Gastrocnemius medialis (tissue), 4 donors: ENCODE data around the gene CLEC4A. TPM values are rescaled to one million over a fixed set of nuclear protein-coding genes. Genes with fewer than 3 reads are reported as not detected.

Experiments
- ATAC-seq, 2 donors: fragments of 150-250 bp; one replicate each; pipeline ENCODE4 v1.9.1; 2016
- DNase-seq, 2 donors: peaks; one replicate each; pipeline ENCODE4 v3.0.0-alpha.2; 2019
- H3K27ac ChIP-seq, 4 donors: fragments of 200-600 bp; sonication (generic); 1 replicate in 1 of 4; 2 replicates in 3 of 4; pipeline ENCODE4 v1.5.1; 2016 to 2018; ENCODE audit warnings: mild to moderate bottlenecking in 2 of 4, moderate library complexity in 1 of 4
- H3K27me3 ChIP-seq, 3 donors: fragments of 200-600 bp; sonication (generic) in 2 of 3; 1 replicate in 1 of 3; 2 replicates in 2 of 3; pipeline versions ENCODE4 v1.5.1 to v1.6.0; 2016 to 2019; ENCODE audit warnings: mild to moderate bottlenecking in 1 of 3, moderate library complexity in 1 of 3
- H3K36me3 ChIP-seq, 2 donors: fragments of 200-600 bp; sonication (generic) in 1 of 2; one replicate each; pipeline ENCODE4 v1.5.1; 2017 to 2018
- H3K4me1 ChIP-seq, 2 donors: fragments of 200-600 bp; sonication (generic) in 1 of 2; one replicate each; pipeline ENCODE4 v1.5.1; 2016 to 2017; ENCODE audit warnings: mild to moderate bottlenecking in 2 of 2
- H3K4me3 ChIP-seq, 4 donors: fragments of 200-600 bp; sonication (generic) in 3 of 4; 1 replicate in 1 of 4; 2 replicates in 3 of 4; pipeline ENCODE4 v1.5.1; 2016 to 2019; ENCODE audit warnings: mild to moderate bottlenecking in 2 of 4
- H3K9me3 ChIP-seq, 3 donors: fragments of 200-600 bp; sonication (generic) in 2 of 3; 1 replicate in 1 of 3; 2 replicates in 2 of 3; pipeline ENCODE4 v1.5.1; 2016 to 2019
- POLR2A ChIP-seq, 2 donors: fragments of 450-650 bp; IDR thresholded peaks; one replicate each; pipeline ENCODE4 v1.6.1; 2017; ENCODE audit warnings: antibody characterized with exemption in 2 of 2, mild to moderate bottlenecking in 2 of 2, moderate library complexity in 2 of 2
- in situ Hi-C, 4 donors: fragments of 200-750 bp; cut with MboI; loops; one replicate each; pipeline versions ENCODE4 v1.15.0 to v1.8.0; 2017; ENCODE audit warnings: low sequenced_read_pairs in 4 of 4
- intact Hi-C: fragments of 100-400 bp; cut with DNase I; formaldehyde crosslinking; loops from one replicate; pipeline ENCODE4 v1.15.1; 2023; ENCODE audit warnings: low total_unique reads
- total RNA-seq, 4 donors: library from RNA; depleted of rRNA; stranded (reverse); fragments of >200 nt; gene quantifications; one replicate each; pipeline versions ENCODE4 v1.1.0 to v1.2.3, GENCODE V29; 2016
- TF ChIP-seq, protein P1 (sequence below), 5 experiments: fragments of 450-650 bp in 3 of 5; fragments of 200-600 bp in 2 of 5; sonication (generic) in 2 of 5; IDR thresholded peaks in 4 of 5; conservative IDR thresholded peaks in 1 of 5; 1 replicate in 4 of 5; 2 replicates in 1 of 5; pipeline ENCODE4 v1.5.1; 2016 to 2019; ENCODE audit warnings: antibody characterized with exemption in 5 of 5, mild to moderate bottlenecking in 3 of 5, moderate library complexity in 3 of 5

CLEC4A gene
- not detected for total RNA-seq

DNA sequence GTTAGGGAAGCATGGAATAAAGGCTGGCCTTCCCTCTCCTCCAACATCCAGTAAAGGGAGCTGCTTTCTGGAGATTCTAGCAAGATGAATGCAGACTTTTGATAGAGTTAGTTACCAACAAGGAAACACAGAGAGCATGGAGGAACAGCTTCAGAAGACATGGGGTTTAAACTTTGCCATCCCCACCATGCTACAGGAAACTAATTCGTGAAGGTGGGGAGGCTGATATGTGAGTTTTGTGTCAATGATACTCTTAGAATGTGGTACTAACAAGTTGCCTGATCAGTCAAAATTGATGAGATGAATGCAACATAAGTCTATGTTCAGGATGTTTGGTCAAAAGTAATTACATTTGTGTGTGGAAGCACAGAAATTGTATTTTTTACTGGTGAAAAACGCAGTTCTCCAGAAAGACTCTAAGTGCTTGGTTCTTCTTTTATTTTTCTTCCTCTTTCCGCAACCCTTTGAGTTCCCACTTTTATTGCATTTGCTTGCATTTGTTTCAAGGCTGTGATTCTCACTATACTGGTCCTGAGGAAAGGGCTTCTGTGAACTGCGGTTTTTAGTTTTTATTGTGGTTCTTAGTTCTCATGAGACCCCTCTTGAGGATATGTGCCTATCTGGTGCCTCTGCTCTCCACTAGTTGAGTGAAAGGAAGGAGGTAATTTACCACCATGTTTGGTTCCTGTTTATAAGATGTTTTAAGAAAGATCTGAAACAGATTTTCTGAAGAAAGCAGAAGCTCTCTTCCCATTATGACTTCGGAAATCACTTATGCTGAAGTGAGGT, at the start of gene CLEC4A:
Gene CLEC4A, plus strand, starts transcription at position 494 of the 789 bp plus-strand sequence. Its CDS starts 262 bp downstream, at position 756.
- TF ChIP-seq, protein P1, sequence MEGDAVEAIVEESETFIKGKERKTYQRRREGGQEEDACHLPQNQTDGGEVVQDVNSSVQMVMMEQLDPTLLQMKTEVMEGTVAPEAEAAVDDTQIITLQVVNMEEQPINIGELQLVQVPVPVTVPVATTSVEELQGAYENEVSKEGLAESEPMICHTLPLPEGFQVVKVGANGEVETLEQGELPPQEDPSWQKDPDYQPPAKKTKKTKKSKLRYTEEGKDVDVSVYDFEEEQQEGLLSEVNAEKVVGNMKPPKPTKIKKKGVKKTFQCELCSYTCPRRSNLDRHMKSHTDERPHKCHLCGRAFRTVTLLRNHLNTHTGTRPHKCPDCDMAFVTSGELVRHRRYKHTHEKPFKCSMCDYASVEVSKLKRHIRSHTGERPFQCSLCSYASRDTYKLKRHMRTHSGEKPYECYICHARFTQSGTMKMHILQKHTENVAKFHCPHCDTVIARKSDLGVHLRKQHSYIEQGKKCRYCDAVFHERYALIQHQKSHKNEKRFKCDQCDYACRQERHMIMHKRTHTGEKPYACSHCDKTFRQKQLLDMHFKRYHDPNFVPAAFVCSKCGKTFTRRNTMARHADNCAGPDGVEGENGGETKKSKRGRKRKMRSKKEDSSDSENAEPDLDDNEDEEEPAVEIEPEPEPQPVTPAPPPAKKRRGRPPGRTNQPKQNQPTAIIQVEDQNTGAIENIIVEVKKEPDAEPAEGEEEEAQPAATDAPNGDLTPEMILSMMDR (IDR thresholded peaks at IDR 0.05 in 4 of 5, conservative IDR thresholded peaks at IDR 0.05 in 1 of 5), result no peak
- TF ChIP-seq POLR2A (IDR thresholded peaks at IDR 0.05), result no peak
- DNase-seq (no peak), ATAC-seq (no peak)
- Histone ChIP-seq H3K9me3 (no peaks in the 10 kb centered on the region), H3K36me3 (no peaks in the 10 kb centered on the region), H3K27ac (no peak within 1 kb of the TSS), H3K27me3 (no peaks in the 10 kb centered on the region), H3K4me1 (no peaks in the 10 kb centered on the region), H3K4me3 (no peak within 1 kb of the TSS)
- intact Hi-C loops, result no loop called here
- in situ Hi-C loops, result loop anchor here in 3 of 4 donors (25.0 kb wide), 1 partner anchor 114 kb away; the partner anchor contains the start of gene FAM90A1 (in 3 of the 3)

DNA sequence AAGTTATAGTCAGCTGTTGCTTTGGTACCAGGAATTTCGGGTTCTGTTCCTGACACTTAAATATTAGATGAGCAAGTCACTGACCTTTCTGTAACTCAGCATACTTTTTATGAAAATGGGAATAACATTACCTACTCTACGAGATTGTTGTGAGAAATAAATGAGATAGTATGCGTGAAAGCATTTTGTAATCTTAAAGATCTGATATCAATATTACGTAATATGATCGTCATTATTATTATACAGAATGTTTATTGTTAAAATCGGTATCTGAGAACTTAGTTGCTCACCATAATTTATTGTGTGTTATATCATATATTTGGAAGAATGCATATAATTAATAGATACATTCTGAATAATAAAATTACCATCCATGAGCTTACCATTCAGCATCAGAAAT, 47.5 kb upstream of the CLEC4A start:
- intact Hi-C loops, result no loop called here
- in situ Hi-C loops, result no loop called here
- TF ChIP-seq, protein P1 (IDR thresholded peaks at IDR 0.05 in 4 of 5, conservative IDR thresholded peaks at IDR 0.05 in 1 of 5), result no peak
- TF ChIP-seq POLR2A (IDR thresholded peaks at IDR 0.05), result no peak
- H3K27ac ChIP-seq, result no peak overlapping the region
- peaks cover 6 to 7% of the 10 kb centered on the region in 2 donors for H3K4me1 ChIP-seq
- ATAC-seq, result no peak
- peaks cover 0 to 6% (median 0%) of the 10 kb centered on the region in 3 donors for H3K27me3 ChIP-seq
- DNase-seq, result no peak
- H3K36me3 ChIP-seq, result no peaks in the 10 kb centered on the region
- no peak overlapping the region for H3K4me3 ChIP-seq
- H3K9me3 ChIP-seq, result no peaks in the 10 kb centered on the region

DNA sequence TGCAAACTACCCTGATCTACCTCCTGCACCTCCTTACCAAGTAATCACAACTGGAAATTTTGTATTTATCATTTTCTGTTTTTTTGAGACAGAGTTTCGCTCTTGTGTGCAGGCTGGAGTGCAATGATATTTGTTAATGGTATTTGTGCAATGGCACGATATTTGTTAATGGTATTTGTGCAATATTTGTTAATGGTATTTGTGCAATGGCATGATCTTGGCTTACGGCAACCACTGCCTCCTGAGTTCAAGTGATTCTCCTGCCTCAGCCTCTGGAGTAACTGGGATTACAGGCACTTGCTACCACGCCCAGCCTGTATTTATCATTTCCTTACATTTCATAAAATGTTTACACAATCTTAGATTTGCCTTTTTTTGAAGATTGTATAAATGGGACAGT, 47.1 kb upstream of the CLEC4A start:
- in situ Hi-C loops, result no loop called here
- Histone ChIP-seq H3K27me3 (peaks cover 0 to 6% (median 0%) of the 10 kb centered on the region in 3 donors), H3K36me3 (no peaks in the 10 kb centered on the region), H3K4me3 (no peak overlapping the region), H3K27ac (no peak overlapping the region), H3K9me3 (no peaks in the 10 kb centered on the region), H3K4me1 (peaks cover 11% of the 10 kb centered on the region in 2 donors)
- no peak for DNase-seq
- intact Hi-C loops, result no loop called here
- TF ChIP-seq POLR2A (IDR thresholded peaks at IDR 0.05), result no peak
- TF ChIP-seq, protein P1 (IDR thresholded peaks at IDR 0.05 in 4 of 5, conservative IDR thresholded peaks at IDR 0.05 in 1 of 5), result no peak
- ATAC-seq, result no peak

DNA sequence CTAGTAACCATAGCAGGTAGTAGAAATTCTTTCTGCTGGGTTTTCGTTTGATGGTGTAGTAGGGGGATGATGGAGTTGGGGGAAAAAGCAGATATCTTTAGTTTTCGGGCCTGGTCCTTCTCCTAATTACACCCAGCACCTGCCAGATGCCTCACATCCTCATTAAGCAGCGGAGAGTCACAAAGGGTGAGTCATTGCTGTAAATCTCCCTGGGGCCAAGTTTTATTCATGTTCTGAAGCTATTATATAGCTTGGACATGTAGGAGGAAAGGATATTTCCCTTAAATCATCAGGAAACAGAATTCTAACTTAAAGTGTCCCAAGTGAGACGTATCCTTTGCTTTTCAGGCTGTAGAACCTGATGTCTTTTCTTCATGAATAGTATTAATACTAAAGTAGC, 46.2 kb upstream of the CLEC4A start:
- Histone ChIP-seq H3K9me3 (no peaks in the 10 kb centered on the region), H3K4me1 (peaks cover 11 to 12% of the 10 kb centered on the region in 2 donors), H3K27ac (no peak overlapping the region), H3K27me3 (peaks cover 0 to 6% (median 0%) of the 10 kb centered on the region in 3 donors), H3K36me3 (no peaks in the 10 kb centered on the region), H3K4me3 (no peak overlapping the region)
- TF ChIP-seq, protein P1 (IDR thresholded peaks at IDR 0.05 in 4 of 5, conservative IDR thresholded peaks at IDR 0.05 in 1 of 5), result no peak
- TF ChIP-seq POLR2A (IDR thresholded peaks at IDR 0.05), result no peak
- in situ Hi-C loops, result no loop called here
- intact Hi-C loops, result no loop called here
- no peak for DNase-seq
- ATAC-seq, result no peak
